GM19035 (cell line): ENCODE results near the gene DCAF16.
"Not testable (repeated sequence)": the region's sequence is repeated elsewhere in the genome, so short reads cannot be mapped to it uniquely, and the experiment has no call there.

Experiments
- ATAC-seq: cut with Tn5 transposase; IDR thresholded peaks from one replicate; pipeline ENCODE4 v1.9.1; 2021; ENCODE audit not compliant: unreplicated experiment

Gene DCAF16

DNA sequence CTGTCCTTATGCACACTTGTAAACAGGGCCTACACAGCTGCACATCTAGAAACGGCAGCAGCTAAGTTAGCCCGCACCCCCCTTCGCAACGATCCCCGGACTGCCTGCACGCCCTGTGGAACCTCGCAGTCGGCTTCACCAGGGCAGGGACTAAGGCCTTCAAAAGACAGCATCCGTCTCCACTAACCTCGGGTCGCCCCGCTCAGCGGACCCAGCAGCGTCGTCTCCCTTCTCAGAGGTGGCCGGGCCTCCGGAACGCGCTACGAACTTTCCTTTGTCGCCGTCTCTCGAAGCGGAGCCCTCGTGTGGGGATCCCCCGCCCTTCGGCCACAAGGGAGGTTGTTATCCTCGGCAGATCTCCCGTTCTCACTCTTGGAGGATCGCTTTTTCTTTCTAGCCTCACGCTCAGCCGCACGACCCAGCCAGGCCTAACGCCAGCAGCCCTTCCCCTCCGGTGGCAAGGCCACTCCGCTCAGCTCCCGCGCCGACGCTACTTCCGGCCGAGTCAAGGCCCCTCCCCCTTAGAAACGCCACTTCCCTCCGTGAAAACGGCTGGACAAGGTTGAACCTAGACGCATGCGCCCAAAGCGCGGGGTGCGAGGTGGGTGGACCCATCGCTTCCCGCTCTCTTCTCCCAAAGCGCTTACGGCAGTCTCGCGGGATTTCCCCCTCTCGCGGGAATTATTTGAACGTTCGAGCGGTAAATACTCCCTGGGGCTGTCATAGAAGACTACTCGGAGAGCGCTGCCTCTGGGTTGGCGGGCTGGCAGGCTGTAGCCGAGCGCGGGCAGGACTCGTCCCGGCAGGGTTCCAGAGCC is at the start of gene DCAF16, which contains the start of gene NCAPG:
TSS of gene DCAF16 (minus strand) at position 498 of the 818 bp plus-strand sequence. CDS start 6,616 bp downstream, outside the sequence.
TSS of gene NCAPG (plus strand) at position 720 of the 818 bp plus-strand sequence. CDS start 99 bp downstream, outside the sequence.
- peak; percentile 90 for ATAC-seq

DNA sequence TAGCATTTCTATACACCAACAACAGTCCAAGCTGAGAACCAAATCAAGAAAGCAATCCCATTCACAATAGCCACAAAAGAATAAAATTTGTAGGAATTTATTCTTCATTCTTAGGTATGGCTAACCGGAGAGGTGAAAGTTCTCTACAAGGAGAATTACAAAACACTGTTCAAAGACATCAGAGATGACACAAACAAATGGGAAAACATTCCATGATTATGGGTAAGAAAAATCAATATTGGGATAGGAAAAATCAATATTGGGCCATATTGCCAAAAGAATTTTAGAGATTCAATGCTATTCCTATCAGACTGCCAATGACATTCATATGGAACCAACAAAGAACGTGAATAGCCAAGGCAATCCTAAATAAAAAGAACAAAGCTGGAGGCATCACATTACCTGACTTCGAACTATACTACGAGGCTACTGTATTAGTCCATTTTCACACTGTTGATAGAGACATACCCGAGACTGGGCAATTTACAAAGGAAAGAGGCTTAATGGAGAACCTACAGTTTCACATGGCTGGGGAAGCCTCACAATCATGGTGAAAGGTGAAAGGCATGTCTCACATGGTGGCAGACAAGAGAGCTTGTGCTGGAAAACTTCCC is 49.3 kb upstream of the DCAF16 start:
- ATAC-seq = no peak

DNA sequence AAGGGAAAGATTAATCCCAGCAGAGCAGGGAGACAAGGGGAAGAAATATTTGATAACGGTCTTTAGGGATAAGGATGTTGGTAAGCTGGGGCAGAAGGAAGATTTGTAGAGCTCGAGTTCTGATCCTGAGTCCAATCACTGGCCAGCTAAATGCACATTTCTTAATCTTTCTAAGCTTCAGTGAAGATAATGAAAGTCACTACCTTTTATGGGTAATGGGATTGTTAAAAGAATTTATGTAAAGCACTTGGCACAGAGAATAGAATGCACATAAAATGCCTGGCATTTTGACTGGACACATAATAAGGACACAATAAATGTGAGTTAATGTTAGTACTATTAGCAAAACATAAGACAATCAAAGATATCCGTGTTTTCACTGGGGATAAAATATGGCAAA is 43.5 kb upstream of the DCAF16 start:
- no peak for ATAC-seq

DNA sequence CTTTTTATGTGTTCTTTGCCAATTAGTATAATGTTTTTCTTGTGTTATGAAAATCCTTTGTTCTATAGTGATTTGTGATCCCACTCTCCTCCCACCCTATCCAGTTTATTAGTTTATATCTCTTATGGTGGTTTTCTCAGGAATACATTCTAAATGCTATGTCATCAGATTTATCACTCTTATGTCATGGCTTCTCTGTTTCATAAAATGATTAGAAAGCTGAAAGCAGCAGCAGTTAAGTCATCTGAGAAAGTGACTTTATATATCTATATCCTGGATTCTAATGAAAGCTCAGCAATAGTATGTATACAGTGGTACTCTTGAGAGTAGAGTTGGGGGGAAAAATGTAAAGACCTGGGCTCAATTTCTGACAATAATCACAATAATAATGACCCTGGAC is 41.4 kb upstream of the DCAF16 start:
- no peak for ATAC-seq

DNA sequence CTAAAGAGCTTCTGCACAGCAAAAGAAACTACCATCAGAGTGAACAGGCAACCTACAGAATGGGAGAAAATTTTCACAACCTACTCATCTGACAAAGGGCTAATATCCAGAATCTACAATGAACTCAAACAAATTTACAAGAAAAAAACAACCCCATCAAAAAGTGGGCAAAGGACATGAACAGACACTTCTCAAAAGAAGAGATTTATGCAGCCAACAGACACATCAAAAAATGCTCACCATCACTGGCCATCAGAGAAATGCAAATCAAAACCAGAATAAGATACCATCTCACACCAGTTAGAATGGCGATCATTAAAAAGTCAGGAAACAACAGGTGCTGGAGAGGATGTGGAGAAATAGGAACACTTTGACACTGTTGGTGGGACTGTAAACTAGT is 39.7 kb upstream of the DCAF16 start:
- not testable (repeated sequence) for ATAC-seq

DNA sequence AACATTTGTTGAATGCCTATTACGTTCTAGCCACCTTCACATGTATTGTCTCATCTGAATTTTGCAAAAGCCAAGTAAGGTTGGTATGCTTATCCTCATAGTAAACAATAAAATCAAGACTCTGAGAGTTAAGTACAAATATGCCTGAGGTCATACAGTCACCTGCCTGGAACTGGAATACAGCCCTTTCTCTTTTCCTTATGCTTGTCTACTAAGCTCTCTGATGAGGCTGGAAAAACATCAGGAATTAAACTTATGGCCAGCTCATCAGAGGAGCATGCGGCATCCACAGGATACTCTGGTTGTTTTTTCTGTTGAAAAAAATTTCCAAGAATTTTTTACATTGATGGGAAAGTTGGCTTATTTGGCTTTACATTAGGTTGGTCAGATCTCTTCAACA is 35.7 kb upstream of the DCAF16 start:
- ATAC-seq = no peak

DNA sequence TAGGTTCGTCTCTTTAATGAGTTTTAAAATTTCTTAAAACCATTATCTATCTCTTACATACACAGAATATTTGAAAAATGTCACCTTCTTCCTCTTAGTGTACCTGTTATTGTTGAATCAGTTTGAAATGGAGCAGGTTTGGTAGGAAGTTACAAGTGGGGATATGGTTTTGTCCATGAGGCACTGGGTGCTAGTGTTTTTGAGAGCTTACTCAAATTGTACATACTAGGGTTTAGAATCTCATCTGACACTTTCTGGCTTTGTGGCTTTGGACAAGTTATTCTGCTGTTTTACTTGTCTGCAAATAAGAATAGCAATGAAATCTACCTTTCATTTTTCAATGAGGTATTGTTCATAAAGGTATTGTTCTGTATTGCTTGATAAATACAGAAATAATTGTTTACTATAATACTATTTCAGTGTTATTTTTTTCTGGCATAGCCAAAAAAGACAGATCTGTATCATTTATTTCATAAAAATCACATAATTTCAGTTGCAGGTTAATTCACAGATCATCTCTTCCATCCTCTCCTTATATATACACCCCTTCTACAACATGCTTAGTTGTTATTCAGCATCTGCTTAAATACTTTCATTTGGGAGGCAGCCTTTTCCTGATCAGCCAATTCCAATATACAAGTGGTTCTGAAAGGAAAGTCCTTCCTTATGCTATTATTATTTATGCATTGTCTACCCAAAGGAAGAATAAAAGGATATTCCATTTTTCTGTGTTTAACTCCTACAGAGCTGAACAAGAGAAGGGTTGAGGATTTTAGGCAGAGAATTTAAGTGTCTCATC is 13.5 kb upstream of the DCAF16 start:
- ATAC-seq = no peak

DNA sequence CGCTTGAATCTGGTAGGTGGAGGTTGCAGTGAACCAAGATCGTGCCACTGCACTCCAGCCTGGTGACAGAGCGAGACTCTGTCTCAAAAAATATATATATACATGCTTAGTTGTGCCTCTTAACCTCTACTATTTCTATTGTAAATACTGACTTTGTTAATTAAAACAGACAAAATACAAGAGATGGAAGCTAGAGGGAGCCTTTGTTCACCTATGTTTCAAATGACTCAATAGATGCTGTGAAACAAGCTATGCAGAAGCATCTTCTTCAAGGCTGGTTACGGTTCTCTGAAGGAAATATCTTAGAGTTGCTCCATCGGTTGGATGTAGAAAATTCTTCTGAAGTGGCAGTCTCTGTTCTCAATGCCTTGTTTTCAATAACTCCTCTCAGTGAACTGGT is 6.5 kb upstream of the DCAF16 start:
- peak; percentile 76 for ATAC-seq

DNA sequence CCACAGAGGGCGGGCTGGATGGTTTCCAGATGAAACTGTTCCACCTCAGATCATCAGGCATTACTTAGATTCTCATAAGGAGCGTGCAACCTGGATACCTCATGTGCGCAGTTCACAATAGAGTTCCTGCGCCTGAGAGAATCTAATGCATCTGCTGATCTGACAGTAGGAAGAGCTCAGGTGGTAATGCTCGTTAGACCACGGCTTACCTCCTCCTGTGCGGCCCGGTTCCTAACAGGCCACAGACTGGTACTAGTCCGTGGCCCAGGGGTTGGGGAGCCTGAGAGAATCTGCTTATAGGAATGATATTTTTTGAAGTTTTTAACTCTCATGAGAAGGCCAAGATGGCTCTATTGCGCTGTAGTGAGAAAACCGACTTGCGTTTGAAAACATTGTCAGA is 5.6 kb upstream of the DCAF16 start:
- no peak for ATAC-seq

DNA sequence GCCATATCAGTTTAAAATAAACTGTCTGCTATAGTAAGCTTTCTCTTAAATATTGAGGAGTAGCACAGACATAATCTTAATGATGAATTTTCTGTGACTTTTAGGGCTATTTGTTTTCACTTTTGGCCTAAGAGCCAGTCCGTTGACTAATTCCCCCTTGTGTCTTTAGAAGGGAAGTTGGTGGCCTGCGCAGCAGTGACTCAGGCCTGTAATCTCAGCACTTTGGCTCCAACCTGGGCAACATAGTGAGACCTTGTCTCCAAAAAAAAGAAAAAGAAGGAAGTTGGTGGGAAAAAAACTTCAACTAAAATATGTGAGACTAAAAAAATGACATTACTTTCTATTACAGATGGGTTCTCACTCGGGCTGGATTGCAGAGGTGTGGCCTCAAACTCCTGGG is 3.6 kb upstream of the DCAF16 start:
- ATAC-seq = no peak

DNA sequence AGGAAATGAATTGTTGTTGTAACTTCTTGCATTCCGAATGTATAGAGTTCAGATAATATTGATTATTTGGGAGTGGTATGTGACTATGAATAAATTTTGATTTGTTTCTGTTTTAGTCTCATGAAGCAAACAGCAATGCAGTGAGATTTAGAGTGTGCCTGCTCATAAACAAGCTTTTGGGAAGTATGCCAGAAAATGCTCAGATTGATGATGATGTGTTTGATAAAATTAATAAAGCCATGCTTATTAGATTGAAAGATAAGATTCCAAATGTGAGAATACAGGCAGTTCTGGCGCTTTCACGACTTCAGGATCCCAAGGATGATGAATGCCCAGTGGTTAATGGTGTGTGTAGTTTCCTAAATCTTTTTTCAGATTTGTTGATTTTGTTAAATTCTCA is 2.2 kb upstream of the DCAF16 start:
- ATAC-seq = no peak

DNA sequence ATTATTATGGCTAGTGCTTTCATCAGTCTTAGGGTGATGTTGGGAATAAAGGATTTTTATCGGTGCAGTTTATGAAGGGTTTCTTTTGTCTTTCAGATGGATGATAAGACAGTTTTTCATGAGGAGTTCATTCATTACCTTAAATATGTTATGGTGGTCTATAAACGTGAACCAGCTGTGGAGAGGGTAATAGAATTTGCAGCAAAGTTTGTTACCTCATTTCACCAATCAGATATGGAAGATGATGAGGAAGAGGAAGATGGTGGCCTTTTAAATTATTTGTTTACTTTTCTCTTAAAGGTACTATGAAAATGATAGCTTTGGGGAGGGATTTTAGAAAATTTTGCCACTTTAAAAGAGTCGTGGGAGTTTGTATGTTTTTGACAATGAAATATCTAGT is 1.6 kb upstream of the DCAF16 start:
- ATAC-seq = no peak

DNA sequence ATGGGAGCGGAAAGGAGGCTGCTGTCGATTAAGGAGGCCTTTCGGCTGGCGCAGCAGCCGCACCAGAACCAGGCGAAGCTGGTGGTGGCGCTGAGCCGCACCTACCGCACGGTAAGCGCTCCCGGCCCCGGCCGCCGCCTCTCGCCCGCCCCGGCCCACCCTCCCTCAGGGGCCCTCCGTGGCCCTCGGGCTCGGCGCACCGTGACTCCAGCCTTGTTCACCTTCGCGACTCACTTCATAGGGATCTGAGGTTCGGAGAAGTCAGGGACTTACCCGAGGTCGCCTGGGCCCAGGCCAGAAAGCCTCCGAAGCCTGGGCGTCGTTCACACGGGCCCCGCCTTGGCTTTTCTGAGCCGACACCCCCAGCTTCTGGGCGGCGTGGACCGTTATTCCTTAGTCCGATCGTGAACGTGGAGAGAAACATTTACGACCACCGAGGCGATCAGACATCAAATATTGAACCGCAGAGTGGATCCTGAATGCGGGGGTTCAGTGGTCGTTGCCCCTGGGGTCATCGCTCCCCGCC is 584 bp upstream of the DCAF16 start:
- ATAC-seq = peak; percentile 31

DNA sequence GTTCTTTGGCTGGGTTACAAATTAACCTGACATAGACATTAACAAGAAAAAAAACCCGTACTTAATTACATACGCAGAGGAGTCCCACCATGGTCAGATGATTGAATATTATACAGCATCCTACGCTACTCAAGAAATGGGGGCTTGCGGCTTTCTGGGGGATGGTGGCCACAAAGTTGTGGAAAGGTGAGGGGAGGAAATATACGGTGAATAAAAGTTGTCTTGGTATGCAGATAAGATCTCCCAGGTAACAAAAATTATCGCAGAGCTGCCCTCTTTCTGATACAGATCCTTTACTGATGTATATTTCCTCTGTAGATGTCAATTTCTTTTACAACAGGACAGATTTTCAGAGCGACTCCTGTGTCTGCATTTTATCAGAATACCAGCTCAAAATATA is 890 bp downstream of the DCAF16 start:
- ATAC-seq = no peak

DNA sequence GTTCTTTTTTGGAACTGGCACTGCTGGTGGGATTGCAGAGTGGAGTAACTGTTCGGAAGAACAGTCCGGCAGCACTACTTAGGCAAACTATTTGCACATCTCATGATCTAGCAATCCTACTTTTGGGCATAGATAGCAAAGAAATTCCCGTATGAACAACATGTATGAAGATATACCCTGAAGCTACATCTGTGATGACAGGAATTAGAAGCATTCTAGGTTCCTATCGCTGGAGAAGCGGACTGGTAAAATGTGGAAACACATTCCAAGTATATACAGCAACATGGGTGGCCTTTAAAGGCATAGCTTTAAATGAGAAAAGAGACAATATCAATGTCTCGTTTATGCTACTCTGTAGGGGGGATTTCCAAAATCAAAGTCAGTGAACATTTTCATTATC is 3.1 kb downstream of the DCAF16 start:
- ATAC-seq = no peak

DNA sequence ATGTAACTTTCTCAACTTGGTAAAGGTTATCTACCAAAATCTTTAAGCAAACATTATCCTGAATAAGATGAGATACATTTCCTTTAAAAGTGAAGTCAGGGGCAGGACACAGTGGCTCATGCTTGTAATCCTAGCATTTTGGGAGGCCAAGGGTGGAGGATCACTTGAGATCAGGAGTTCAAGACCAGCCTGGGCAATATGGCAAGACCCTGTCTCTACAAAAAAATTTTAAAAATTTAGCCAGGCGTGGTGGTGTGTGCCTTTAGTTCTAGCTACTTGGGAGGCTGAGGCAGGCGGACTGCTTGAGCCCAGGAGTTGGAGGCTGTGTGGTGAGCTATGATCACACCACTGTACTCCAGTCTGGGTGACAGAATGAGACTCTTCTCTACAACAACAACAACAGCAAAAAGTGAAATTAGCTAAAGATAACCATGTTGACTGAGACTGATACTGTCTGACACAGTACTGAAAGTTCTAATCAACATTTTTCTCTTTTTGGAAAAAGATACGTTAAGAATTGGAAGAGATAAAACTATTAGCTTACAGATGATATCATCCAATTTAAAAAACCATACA is 4.9 kb downstream of the DCAF16 start:
- no peak for ATAC-seq

DNA sequence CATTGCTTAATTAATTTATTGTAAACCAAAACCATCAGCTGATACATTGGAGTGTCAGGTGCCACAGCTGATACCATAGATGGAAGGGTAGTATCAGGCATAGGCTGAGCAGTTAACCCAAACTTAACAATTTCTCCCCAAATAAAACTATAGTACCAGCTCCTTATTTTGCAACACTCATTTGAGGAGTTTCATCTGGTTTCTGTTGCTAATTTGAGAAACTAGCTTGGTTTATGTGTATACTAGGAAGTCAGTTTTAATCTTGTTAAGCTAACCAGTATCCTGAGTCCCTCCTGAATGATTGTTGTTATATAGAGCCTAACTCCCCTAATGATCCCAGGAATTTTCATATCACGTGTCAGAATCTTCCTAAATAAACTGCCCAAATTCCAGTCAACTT is 12.7 kb downstream of the DCAF16 start:
- no peak for ATAC-seq

DNA sequence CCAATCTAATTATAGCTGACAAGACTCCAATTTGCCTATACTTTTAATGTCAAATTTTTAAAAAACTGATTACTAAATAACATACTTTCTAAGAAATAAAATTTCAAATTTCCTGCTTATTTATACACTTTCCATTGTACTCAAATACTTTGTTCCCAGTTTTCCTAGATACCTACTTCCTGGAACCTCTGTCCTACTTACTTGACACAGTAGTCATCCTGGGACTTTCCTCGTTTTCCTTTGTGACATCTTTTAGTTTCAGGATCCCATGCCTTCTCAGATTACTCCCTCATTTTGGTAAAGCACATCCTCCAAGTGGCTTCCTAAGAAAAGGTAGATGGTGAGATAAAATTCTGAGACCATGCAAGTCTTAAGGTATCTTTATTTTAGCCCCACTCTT is 15.8 kb downstream of the DCAF16 start:
- ATAC-seq = no peak

DNA sequence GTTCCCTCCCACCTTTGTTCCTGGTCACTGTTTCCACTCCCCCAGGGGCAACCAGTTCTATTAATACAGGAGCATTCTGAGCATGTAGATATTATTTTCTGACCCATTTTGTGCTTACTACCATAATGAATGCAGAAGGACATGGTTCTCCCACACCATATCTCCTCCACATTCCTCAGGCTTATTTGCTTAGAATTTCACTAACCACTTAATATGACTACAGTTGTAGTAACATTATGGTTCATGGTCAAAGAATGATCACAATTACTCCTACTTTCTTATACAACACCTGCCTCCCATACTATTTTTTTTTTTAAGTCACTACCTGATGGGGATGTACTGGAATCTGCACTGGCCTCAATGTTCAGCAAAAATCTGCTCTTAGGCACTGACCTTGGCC is 21.6 kb downstream of the DCAF16 start:
- no peak for ATAC-seq

DNA sequence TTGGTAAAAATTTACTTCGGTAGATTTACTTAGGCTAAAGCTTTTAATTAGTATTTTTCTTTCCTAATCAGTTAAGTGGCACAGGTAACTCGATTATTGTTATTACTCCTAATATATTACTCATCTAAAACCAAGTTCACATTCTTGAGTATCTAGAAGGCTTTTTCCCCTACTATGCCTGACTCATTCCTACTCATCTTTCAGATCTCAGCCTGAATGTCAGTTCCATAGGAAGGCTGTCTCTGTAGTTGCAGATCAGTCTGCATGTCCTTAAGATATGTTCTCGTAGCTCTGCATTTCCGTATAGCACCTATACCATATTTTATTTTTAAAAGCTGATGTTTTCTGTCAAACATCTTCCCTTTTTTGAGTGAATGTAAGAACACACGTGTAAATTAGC is 23.2 kb downstream of the DCAF16 start:
- no peak for ATAC-seq

DNA sequence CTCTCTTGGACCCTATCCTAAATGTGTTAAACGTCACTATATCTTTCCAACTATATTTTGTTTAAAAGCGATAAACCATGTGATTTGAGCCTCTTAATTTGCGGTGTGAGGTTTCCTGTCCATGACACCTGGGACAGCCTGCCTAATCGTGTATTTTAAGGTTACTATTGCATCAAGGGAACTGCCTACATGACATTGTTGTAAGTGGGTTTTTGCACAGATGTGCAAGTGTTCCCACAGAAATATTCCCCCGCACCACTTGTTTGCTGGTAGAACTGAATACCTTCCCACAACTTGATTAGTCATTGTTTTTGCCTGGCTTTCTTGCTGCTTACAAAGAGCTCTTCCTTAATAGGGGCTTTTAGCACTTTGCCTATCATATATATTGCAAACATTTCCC is 24.0 kb downstream of the DCAF16 start:
- ATAC-seq = no peak
